Fibroblast of skin of right quadriceps (primary cell): ENCODE measurements around the gene CEACAM6.
A peak's percentile ranks its signal among the peaks of the same experiment; 100 is the strongest.
"Not testable (repeated sequence)": the region's sequence is repeated elsewhere in the genome, so short reads cannot be mapped to it uniquely, and the experiment has no call there.

Experiments used
- DNase-seq: peaks from one replicate; pipeline ENCODE4 v3.0.0-alpha.2; 2013

CEACAM6 gene

DNA sequence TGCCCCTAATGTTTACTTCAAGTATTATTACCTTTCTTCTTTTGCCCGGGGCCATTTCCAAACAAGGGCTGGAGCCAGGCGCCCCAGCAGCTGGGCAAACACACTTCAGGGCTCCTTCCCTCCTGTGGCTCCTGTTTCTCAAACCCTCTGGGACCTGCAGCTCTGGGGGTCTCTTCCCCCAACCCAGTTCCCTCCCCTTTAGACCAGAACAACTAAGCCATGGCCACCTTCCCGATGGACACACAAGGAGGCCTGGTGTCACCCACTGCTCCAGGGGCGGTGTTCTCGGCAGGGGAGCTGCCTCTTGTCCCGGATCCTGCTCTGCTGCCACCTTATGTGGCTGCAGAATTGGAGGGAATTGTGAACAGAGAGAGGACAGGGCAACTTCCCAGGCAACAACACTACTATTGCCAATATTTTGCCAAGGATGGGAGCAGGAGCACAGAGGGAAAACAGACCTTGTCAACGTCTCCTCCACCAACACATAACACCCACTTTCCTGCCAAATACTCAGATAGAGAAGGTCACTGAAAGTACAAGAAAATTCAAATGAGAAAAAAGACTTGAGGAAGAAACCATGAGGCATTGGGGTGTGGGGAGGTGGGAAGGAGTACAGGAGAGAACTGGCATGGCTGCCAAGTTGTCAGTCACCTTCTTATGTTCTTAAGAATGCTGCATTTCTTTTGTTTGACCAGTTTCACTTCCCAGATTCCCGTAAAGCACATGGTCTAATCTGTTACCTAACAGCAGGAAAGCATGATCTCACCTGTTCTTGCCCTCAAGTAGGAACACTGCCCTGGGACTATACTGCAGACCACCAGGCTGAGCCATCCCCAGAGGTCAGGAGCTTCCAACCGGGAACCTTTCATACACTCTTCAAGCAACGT is 4.8 kb upstream of the CEACAM6 start:
- DNase-seq, result not testable (repeated sequence)

DNA sequence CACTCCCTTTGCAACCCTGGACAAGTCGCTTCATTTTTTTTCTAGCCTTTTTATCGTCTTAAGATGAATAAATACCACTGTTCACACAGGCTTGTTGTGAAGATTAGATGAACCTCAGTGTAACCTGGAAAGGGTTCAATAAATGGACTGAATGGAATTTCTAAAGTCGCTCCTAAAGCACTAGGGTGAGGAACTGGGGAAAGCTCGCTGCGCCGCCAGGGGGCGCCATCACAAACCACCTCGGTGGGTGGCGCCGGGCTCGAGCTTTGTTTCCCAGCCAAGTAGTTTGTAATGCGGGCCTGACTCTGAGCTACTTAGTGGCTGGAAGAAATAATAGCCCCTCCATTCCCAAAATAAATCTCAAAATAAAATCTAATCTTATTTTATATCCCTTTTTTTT is 2.2 kb upstream of the CEACAM6 start:
- DNase-seq, result peak; percentile 3

DNA sequence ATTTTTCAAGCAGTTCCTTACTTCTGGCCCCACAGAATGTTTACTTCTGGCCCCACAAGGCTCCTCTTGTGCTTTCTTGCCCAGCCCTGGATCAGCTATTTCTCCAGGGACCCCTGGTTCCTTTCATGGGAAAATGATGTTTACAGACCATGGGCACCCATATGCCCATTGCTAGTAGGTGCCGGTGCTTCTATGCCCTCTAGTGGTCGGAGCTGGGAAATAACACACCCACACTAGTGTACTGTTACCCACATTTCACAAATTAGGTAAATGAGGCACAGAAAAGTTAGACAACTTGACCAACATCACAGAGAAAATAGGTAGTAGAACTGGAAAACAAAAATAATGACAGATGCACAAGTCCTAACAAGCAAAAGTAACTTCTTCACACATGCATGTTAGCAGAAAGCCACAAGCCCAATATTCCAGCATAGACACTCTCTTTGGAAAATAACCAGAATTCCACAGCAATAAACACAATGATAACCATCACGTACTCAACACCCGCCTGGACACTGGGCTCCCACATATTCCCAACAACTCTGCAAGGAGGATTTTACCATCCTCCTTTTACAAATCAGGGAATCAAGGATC is 1.3 kb upstream of the CEACAM6 start:
- DNase-seq, result peak; percentile 12

GRCh38 chr19:41758846-41759245 is 3.5 kb downstream of the CEACAM6 start:
- no peak for DNase-seq

GRCh38 chr19:41767115-41767514 is 11.8 kb downstream of the CEACAM6 start:
- no peak for DNase-seq

DNA sequence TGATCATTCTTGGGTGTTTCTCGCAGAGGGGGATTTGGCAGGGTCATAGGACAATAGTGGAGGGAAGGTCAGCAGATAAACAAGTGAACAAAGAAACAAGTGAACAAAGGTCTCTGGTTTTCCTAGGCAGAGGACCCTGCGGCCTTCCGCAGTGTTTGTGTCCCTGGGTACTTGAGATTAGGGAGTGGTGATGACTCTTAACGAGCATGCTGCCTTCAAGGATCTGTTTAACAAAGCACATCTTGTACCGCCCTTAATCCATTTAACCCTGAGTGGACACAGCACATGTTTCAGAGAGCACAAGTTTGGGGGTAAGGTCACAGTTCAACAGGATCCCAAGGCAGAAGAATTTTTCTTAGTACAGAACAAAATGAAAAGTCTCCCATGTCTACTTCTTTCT is 12.8 kb downstream of the CEACAM6 start:
- not testable (repeated sequence) for DNase-seq

- no peak for DNase-seq
Measured at GRCh38 chr19:41769608-41770007, 14.3 kb downstream of the CEACAM6 start.

GRCh38 chr19:41771410-41771809 is 16.1 kb downstream of the CEACAM6 start:
- DNase-seq, result no peak

DNA sequence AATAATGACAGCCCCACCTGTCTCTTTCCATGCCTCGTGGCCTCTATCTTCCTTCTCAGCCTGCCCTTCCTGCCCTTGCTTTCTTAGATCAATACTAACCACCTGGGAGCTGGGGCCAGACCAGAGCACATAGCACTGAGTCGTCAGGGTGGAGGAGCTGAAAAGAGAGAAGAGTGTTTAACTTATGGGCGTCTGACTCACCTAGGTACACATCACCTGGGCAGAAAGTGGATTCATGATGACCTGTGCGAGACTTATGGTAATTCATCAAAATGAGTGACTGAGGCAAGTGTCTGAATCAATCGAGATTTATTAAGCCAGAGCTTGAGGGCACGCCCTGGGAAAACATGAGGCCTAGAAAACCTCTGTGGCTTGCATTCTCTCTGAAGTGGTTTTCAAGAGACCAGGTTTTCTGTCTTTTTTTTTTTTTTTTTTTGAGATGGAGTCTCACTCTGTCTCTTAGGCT is 19.2 kb downstream of the CEACAM6 start:
- DNase-seq, result no peak

DNA sequence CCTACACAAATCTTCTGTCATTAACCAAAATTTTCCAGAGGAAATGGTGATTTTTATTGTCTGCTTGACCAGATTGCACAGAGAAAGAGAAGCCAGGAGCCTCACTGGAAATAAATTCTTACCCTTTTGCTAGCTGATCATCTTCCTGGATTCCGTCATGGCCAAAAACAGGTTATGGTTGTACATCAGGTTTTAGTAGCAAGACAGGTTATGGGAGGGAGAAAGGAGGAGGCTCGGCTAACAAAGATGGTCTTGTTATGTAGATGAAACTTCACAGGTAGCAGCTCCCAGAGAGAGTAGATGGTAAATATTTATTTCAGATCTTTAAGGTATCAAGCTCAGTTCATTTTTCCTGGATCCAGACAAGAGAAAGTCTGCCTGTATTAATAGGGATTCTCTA is 21.4 kb downstream of the CEACAM6 start:
- no peak for DNase-seq

DNA sequence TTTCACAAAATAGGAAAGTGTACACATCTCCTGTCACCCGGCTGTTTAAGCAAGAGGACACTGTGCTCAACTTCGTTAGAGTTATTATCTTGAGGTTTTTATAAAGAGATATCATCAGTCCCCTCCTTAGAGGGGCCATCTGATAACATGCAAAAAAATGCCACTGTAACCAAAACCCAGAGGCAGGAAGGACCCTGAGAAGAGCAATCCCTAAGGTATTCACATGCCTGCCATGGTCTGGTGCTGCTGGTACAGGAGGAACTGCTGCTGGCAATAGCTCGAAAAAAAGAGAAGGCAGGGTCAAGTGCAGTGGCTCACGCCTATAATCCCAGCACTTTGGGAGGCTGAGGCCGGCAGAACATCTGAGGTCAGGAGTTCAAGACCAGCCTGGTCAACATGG is 28.3 kb downstream of the CEACAM6 start:
- DNase-seq, result no peak

DNA sequence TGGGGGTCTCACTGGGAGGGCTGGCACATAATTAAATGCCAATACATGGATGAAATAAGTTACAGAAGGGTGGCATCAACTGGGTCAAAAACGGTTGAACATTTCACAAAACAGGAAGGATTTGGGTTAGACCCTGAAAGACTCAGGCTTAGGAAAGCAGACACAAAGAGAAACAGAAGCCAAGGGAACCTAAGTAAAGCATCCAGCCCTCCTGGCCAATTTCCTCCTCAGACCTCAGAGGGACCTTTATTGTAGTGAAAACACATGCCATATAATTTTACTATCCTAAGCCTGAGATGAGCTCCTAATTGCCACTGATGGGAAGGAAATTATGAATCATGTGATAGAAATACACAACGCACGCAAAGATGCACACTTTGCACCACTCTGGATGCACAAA is 29.0 kb downstream of the CEACAM6 start:
- no peak for DNase-seq

DNA sequence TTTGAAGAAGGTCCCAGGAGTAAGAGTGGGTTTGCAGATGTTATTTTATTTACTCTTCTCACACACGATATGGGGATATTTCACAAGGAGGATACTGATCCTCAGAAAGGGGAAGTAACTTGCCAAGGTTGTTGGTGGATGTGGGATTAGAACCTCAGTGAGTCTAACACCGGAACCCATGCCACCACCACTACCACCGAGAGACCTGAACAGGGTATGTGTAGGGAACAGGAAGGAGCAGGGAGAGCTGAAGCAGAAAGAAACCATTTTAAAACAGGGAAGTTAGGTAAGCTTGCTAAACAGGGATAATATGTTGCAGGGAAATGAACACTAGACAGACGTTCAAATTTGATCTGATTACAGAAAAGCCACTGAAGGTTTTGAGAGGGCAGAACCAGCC is 29.4 kb downstream of the CEACAM6 start:
- no peak for DNase-seq

DNA sequence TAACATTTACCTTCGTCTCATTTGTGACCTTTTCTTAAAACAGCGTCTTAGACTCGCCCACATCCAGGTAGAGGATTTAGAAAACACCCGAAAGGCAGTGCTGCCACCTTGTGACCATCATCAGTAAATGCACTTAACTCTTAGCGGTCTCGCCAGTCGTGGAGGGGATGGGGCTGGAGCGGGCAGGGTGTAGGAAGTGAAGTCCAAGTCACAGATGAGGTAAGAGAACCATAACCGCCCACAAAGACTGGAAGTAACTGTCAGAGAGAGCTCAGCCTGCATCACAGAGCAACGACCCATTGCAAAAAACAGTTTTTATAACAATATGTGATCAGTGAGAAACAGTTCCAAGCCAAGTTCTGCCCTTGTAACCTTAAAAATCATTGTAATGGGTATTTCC is 30.3 kb downstream of the CEACAM6 start:
- DNase-seq, result peak; percentile 49

DNA sequence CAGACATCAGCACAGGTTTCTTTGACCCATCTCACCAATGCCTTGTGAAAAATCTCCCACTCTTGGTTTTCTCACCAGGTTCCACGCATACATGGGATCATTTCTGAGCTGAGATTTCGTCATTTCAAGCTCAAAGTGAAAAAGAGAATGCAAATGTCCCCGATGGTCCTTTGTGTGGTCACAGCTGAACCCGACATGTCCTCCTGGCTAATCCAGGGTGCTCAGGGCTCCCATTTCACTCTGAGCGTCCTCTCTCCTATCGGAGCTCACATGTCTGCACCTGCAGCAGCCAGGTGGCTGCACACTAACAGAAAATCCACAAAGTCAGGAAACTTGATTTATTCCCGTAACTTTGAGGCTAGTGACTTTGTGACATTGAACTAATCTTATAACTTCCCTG is 31.7 kb downstream of the CEACAM6 start:
- no peak for DNase-seq

DNA sequence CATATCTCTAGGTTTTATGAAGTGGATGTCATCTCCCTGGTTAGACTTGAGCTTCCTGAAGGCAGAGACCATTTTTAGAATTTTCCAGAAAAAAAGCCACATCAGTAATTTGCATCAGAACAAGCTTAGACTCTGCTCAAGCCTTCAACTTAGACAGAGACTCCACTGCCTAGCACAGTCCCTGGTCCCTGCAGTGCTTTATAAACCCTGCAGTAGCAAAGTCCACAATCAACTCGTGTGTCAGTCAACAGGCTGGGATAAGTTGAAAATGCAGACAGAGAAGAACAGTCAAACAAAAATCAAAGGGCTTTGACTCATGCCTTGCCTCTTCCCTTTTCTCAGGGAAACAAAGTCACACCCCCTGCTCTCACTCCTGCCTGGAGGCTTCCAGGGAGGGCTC is 33.2 kb downstream of the CEACAM6 start:
- DNase-seq, result not testable (repeated sequence)

DNA sequence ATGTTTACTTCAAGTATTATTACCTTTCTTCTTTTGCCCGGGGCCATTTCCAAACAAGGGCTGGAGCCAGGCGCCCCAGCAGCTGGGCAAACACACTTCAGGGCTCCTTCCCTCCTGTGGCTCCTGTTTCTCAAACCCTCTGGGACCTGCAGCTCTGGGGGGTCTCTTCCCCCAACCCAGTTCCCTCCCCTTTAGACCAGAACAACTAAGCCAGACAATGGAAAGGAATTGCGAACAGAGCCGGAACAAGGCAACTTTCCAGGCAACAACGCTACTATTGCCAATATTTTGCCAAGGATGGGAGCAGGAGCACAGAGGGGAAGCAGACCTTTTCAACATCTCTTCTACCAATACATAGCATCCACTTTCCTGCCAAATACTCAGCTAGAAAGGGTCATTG is 33.7 kb downstream of the CEACAM6 start:
- not testable (repeated sequence) for DNase-seq

GRCh38 chr19:41792513-41793413 is 37.4 kb downstream of the CEACAM6 start:
- DNase-seq, result no peak

DNA sequence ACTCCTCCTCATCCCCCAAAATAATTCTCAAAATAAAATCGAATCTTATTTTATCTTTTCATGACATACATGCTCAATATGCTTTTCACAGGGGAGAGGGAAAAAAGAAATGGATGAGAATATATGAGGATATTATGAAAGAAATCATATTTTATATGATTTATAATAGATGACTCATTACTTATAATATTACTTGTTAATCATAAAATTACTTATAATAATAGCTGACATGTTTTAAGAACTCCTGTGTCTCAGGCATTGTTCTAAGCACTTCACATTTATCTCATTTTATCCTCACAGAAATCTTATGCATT is 38.0 kb downstream of the CEACAM6 start:
- DNase-seq, result no peak

- DNase-seq, result peak; percentile 21
Measured at GRCh38 chr19:41795031-41795461, 39.7 kb downstream of the CEACAM6 start.

GRCh38 chr19:41796362-41796761 is 41.0 kb downstream of the CEACAM6 start, which contains the start of gene CEACAM3:
TSS of gene CEACAM3 (plus strand) at chr19:41796587. CDS start at chr19:41796678, 91 bp downstream.
- DNase-seq, result no peak

- no peak for DNase-seq
Measured at GRCh38 chr19:41796901-41797300, 41.6 kb downstream of the CEACAM6 start.

DNA sequence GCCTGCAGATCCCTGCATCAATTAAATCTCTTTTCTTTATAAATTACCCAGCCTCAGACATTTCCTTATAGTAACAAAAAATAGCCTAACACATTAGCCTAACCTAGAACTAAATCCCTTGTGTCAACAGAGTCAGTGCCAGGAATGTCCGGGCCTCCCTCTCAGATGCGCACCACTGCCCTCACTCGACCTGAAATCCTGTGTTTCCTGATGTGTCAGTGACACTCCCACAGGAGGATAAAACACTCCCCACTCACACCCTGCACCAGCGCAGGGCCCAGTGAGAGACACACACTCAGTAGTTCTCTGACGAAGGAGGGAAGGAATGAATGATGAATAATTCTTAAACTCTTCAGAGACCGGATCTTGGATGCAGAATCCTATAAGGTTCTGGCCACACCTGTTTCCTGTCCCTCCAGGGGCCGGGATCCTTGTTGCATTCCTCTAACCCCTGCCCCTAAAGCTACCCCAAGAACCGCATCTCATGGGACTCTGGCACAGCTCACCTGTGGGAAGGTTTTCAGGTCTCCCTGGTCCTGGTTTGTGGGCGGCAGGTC is 44.2 kb downstream of the CEACAM6 start:
- no peak for DNase-seq
